ENCODE measurements around the gene LSAMP.

The LSAMP gene

DNA sequence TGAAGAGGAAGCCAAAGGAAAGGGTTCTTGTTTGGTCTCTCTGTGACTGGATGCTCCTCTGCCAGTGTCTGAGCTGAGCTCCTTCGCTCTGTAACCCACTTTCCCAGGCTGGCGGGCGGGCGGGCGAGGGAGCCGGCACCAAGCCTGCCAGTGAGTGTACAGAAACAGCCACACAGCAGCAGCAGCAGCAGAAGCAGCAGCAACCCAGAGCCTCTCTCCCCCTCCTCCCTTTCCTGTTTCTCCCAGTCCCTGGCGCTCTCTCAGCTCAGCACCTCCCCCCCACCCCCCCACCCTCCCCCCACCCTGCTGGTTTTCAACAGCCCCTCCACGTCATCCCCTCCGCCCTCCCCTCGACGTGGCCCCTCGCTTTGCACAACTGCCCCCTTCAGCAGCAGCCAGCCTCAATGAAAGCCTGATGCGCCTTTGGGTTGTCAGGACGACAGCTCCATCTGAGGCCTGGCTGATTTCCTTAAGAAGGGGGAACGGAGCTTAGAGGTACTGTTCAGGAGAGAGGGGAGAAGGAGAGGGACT, at the start of gene LSAMP:
Gene LSAMP, minus strand, starts transcription at position 177 of the 531 bp plus-strand sequence.
- DNase-seq: peak; percentile 81

DNA sequence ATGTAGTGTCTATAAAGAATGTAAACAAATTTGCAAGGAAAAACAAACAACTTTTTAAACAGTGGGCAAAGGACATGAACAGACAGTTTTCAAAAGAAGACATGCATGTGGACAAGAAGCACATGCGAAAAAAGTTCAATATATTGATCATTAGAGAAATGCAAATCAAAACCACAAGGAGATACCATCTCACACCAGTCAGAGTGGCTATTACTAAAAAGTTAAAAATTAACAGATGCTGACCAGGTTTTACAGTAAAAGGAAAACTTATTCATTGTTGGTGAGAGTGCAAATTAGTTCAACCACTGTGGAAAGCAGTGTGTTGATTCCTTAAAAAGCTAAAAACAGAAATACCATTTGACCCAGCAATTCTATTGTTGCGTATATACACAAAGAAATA, 47.1 kb upstream of the LSAMP start:
- DNase-seq: no peak

DNA sequence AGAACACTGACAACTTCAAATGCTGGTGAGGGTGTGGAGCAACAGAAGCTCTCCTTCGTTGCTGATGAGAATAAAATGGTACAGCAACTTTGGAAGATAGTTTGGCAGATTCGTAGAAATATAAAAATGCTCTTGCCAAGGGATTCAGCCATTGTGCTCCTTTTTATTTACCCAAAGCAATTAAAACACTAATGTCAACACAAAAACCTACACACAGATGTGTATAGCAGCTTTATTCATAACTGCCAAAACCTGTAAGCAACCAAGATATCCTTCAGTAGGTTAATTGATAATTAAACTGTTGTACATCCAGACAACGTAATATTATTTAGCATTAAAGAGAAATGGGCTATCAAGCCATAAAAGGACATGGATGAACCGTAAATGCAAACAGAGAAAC, 37.8 kb upstream of the LSAMP start:
- no peak for DNase-seq

DNA sequence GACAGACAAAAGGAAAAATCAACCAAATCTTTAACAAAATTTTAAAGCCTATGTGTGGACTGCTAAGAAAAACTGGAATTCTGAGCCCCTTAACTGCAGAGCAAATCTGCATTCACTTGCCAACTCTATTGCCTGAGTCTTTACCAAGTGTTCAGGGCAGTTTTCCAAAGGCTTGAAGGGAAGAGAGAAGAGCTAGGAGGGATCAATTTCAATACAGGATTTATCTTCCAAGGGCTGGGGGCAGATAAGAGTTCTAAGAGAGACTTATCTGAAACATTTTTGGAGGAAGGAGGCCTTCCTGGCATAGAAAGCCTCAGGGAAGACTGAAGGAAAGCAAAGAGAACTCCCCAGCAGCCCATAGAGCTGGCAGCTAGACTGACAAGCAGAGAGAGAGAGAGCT, 31.4 kb upstream of the LSAMP start:
- no peak for DNase-seq

DNA sequence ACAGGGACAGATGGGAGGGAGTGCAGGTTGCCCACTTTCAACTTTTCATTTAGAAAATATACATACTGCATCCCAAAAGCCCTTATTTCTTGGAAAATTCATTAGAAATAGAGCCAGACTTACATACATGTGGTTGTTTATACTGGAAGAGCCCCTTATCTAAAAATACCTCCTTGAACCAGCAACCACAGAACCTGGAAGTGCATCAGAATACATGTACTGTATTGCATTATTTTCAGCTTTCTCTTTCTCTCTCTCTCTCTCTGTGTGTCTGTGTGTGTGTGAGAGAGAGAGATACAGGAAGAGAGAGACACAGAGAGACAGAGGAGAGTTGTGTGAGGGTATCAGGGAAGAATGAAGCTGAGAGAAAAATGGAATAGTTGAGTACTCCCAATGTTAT, 29.5 kb upstream of the LSAMP start:
- DNase-seq: no peak

DNA sequence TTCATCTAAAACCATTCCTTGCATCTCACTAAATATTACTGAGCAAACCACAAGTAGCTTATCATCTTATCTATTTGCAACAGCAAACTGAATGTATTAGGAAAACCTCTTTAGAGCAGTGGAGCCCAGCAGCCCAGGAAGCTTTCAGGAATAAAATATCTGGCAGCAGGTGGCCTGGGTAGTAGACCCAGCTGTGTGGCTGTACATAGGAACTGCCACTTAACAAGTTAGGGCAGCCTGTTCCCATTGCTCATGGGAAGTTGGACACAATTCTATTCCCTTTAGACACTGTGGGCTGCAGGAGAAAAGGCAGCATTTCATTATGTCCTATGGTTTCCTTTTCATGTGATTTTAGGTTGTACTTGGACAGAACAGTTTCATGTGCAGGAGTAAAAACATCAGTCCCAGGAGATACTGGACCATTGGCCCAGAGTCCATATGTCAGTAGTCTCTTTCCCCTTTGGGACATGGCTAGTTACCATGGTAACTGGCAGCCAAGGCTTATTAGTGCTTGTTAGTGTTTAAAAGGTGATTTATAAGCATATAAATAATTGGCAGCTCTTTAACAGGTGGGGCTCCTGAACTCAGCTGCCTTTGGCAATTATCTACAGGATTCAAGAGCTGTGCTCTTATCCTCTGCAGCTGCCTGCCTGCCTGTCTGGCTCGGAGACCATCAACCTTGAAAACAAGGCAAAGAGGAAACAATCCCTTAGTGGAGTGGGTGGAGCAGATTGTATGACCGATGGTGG, 28.9 kb upstream of the LSAMP start:
- DNase-seq: peak; percentile 98

DNA sequence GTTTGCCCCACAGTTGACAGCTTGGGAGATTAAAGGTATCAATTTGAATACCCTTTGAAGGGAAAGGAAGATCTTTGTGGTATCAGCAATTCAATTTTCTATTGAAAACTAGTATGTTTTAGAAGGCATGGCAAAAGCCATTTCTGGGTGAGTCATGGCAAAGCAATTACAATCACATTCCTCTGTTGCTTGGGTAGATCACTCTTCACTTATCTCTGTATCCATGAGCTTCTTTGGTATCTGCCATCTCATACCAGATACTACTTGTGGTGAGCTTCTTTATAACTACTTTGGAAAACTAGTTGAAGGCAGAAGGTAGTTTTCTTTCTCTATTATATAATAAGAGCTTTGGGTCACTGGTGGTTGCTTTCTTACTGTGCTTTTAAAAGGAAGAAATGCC, 28.3 kb upstream of the LSAMP start:
- DNase-seq: no peak

DNA sequence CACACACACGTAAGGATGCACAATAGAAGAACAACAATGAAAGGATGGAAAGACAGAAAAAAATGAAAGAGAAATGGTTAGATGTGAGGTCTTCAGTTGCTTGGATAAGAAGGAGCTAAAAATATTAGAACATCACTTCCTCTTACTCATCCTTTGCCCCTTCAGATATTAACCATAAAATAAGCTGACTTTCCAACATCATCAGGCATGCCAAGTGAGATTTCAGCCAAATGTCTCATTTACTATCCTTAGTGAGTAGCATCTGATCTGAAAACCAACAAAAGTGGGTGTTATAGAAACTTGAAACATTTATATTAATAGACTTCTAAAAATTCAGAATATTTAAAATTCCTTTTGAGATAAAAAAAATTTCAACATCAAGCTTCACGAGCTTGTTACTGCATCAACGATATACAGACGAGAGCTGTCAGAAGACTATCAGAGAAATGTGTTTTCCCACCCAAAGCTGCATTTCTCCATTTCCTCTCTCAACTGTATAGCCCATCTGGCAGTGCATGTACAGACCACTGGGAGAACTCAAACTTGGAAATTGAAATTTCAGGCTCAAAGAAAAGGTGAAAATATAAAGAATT, 25.4 kb upstream of the LSAMP start:
- DNase-seq: no peak

DNA sequence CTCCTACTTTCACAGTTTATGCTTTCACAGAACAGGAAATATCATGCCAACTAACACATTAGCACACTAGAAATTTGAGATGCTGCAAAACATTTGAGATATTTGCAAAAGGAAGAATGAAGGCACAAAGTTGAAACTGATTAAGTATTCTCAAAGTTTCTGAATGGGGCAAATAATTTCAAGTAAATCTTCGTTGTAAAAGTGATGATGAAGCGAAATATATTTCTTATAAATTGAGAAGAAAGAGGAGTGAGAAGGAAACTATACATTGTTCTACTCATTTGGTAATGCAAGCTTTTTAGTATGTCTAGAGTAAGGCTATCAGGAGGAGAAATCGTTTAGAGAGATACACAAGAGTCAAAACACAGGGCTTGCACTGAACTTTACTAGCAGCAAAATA, 24.3 kb upstream of the LSAMP start:
- DNase-seq: peak; percentile 28

DNA sequence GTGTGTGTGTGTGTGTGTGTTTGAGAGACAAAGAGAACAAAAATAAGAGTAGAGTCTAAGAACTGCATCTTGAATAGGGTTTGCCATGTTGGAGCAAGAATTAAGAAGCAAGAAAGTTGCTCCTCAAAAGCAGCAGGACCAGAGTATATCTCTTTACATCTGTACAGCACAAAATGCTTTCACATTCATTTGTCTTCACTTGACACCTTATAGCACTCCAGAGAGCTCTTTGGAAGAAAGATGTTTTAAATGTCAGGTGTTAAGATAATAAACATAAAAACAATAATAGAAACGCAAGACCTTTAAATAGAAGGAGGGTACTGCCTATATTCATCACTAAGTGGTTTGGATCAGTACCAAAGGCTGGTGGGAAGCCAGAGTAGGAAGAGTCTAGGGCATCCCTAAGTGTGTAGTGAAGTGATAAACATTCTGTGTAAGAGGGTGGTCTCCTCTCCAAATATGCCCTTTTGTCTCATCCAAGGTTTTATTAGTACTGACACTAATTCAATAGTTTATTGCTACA, 19.1 kb upstream of the LSAMP start:
- no peak for DNase-seq

DNA sequence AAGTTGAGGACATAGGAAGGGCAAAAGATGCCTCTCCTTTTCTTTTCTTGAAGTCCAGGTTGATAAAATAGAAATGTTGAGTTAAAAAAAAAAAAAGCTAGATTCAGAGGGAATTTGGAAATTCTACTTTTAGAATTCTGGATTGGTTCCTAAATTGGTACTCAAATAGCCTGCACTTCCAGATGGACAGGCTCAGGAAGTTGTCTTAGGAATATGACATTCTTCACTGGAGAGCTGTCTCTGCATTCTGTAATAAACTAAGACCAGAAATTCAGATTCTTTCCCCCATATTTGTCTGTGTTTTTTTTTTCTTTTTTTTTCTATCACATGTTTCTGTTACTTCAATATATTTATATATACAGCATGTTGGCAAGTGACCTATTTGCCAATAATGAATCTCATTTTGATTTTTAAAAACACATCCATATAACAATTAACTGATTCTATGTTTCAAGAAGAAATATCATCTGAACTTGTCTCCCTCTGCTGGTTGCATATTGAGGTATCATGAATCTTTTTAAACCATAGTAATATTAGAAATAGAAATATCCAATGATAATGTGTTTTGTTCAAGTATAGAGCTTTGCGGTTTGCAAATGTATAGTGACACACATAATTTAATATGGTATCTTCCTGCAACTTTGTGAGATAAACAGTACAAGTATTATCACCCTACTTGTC, 8.5 kb upstream of the LSAMP start:
- DNase-seq: peak; percentile 51

DNA sequence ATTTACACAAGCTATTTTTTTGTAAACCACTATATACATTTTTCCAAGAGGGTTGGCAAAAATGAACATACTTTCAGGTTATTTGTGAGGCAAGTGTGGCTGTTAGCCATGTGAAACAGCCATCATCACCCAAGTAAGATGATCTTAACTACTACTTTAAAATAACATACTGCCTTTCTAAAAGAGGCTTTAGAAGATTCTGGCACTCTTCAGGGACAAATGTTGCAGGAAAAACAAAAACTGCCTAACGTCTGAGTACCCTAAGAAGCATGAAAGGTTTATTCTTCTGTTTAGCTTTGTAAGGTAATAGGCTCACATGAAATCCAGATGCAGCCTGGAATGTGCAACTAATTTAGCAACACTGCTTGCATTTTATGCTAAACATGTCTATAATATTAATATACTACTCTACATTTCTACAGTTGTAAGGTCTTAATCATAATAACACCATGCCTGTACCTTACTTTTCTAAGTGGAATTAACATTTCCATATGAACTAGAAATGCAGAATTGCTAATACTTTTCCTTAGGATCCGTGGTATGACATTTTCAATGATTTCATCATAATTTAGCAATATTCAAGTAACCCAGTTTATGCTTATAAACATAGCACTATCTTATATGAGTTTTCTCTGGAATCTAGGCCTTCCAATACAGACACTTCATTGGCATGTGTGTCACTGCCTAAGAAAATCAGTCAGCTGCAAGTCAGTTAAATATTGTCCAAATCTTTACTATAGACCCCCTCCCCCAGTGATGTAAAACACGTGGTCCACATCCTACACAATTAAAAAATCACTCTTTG, 4.5 kb upstream of the LSAMP start:
- no peak for DNase-seq

DNA sequence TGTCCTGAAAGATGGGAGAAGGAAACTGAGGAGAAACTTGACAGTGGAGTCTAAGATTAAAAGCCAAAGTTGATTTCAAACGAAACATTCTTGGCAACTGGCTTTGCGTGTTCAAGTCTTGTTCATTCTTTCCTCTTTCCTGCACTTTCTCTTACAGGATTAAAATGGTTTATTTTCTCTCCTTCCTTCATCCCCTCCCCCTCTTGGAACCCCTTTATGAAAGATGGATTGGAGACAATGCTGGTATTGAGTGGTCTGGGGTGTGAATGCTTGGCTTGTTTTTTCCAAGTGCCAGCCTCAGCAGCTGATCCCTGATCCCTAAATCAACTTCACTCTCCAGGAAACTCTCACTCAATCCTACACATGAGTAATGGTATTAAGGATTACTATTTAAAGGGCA, 703 bp upstream of the LSAMP start:
- DNase-seq: no peak

DNA sequence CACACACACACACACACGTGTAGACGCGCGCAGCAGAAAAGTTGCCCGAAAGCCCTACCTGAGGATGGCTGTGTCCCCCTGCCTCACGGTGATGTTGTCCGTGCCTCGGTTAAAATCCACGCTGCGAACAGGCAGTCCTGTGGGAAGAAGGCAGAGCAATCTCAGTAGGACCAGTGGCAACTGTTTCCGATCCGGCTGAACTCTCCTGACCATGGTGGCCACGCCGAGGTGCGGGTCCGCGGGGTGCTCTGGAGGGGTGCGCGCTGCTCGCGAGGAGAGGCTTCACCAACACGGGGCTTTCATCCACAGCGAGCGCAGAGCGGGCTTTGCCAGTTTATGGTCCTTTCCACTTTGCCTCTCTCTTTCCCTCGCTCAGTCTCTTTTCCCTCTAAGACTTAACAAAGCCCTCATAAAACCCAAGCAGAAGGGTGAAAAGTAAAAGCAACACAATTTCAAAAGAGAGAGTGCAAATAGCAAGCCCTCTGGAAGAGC, 422 bp downstream of the LSAMP start:
- peak; percentile 80 for DNase-seq

DNA sequence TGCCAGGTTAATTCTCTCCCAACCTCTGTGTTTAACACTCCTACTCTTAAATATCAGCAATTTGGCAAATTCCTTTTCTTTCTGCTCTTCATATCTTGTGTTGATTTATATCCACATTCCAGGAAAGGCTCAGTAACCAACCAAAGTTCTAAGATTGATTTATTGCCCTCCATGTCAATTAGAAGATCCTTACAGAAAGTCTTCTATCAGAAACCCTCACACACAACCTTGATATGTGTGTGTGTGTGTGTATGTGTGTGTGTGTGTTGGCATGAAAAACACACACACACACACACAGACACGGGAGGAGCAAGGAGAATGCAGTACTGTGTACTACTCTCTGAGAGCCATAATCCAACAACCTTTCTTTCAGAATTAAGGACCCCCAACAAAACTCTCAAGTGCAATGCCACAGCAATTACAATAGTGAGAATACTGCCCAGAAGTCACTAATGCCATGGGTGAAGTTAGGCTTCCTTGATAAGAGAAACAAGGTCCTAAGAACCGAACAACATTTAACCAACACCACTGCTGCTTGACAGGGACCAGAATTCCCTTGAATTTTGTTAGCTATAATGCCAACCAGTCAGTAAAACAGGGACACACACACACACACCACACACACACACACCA, 1.1 kb downstream of the LSAMP start:
- no peak for DNase-seq

DNA sequence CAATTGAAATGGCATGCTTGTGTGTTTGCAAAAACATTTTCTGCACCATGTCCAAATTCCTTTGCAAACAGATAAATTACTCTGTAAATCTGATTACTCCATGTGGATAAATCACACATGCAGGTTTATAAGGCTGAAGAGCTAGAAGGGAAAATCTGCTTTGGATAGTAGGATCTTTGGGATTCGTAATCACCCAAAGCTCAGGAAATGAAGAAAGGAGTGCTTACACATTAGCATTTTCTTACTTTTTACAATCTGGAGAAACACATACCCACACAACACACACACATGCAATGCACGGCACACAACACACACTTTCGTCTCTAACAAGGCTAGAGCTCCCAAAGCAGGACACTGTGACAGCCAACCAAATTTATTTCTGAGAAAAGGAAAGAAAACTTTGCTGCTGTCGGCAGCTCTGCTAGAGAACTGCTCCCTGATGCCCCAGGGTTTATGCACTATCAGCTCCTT, 2.1 kb downstream of the LSAMP start:
- DNase-seq: no peak

DNA sequence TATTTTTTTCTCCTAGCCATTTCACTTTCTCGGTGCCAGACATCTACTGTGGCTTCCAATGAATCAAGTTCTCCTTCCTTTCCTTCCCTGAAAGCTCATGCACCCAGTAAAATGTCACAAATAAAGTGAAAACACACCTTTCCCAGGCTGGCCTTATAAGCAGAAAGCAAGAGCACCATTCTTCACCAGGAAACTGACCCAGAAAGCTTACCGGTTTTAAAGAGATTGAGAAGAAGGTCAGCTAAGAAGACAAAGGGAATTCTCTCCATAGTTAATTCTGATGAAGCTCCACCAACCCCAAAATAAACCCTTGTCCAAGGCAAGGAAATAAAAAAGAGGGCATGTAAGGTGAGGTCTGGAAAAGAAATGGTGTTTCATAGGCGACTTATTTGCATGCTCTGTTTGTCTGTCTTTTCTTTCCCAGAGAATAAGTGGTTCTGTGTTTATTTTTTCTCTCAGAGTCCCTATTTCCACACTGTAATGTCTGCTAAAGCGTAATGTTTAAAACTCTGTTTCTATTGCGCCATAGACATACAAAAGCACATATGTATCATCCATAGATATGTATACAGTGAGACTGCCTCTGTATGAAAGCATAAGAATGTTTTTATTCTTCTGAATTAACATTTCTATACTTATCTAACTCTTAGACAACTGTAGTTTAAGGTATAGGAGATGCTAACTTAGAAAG, 2.8 kb downstream of the LSAMP start:
- no peak for DNase-seq

DNA sequence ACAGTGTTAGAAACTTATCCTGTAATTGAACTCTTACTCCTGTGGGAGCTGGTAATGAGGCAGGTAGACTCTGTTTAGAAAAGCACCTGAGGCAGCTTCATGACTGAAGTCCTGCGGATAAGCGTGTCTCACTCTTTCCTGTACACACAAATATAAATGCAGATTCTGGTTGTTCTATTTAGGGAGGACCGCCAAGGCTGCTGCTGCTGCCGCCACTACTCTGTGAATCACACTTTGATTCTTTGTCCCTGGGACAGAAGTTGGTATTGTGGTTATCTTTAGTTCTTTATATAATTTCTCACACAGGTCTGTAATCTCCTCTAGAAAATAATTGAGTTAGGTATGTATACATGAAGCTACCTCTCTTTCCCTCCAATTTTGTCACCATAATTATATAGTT, 3.6 kb downstream of the LSAMP start:
- no peak for DNase-seq

DNA sequence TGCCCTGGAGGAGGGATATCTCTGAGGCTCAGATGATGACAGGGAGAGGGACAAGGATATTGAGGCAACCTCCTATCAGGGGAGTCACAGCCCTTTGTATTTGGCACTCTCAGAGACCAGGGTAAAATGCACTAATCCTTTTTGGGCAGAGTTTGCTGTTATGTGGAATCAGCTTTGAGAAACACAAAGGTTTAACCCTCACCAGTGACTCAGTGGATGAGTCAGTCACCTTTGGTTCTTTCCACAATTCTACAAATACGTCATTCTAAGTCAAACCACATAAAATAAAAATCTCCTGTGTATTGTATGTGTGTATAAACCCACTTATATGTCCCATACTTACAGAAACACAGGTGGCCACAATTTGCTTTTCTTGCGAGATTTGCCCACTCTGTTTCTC, 5.1 kb downstream of the LSAMP start:
- no peak for DNase-seq

DNA sequence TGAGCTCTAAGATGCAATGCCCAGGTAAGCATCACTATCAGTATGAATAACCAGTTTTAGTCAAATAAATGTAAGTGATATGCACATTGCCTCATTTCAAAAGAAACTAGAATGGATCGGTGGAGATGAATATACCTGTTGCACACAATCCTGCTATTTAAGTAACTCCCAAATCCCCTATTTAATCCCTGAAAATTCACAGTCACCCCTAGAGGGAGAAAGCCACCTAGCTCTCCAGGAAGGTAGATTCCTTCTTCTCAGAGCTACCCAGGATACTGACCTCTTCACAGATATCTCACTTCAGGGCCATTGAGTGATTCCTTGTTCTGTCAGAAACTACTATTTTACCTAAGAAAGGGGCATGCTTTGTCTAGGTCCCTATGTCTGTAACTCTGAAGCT, 11.7 kb downstream of the LSAMP start:
- DNase-seq: no peak

DNA sequence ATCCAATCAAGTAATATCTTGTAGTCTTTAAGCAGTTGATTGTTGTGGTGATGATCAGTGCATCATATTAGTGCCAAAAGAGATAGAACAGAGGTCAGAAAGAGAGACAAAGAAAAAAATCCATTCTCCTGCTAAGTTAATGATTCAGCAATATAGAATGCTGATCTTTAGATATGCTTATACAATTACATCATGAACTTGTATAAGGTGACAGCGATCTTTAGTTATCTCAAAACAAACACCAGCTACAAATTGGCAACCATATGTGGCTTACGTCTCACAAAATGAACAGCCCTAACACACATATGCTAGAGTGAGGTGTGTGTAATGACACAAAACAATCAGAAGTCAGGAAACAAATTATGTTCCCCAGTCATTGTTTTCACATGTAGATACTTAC, 12.5 kb downstream of the LSAMP start:
- DNase-seq: peak; percentile 78

Data from NCI-H2171 treated with DMSO at 0.1 percent for 48 hours (cell line).